RPMI7951 (cell line): Measurements from ENCODE around the gene SMOC1. TPM values are rescaled to one million over a fixed set of nuclear protein-coding genes. Genes with fewer than 3 reads are reported as not detected.
"Not testable (repeated sequence)": the region's sequence is repeated elsewhere in the genome, so short reads cannot be mapped to it uniquely, and the experiment has no call there.

Experiments used
- DNase-seq: peaks from one replicate; pipeline ENCODE4 v3.0.0-alpha.2; 2012; ENCODE audit warnings: low read depth
- total RNA-seq: library from RNA; depleted of rRNA; stranded (reverse); fragments of >200 nt; shearing (Covaris generic); gene quantifications from 2 replicates; pipeline ENCODE4 v1.2.3, GENCODE V29; 2014

Gene SMOC1
- total RNA-seq, 1 experiment from 2014 or later = not detected

DNA sequence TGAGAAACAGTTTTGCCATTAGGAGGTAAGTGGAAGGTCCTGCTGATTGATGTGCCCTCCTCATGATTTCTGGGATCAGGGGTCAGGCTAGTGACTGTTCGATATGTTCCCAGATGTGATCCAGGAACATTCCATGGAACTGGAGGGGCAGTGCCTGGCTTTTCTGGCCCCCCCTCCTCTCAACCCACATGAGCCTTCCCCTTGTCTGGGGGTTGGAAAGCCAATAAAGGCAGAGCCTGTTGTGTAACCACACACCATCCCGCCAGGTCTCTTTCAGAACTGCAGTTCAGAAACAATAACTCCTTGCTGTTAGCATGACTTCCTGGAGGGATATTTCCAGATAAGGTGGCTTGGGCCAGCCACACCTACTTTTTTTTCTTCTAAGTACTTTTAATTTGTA, 17.8 kb downstream of the SMOC1 start:
- DNase-seq = no peak

GRCh38 chr14:69900603-69901002, 21.4 kb downstream of the SMOC1 start:
- DNase-seq = no peak

DNA sequence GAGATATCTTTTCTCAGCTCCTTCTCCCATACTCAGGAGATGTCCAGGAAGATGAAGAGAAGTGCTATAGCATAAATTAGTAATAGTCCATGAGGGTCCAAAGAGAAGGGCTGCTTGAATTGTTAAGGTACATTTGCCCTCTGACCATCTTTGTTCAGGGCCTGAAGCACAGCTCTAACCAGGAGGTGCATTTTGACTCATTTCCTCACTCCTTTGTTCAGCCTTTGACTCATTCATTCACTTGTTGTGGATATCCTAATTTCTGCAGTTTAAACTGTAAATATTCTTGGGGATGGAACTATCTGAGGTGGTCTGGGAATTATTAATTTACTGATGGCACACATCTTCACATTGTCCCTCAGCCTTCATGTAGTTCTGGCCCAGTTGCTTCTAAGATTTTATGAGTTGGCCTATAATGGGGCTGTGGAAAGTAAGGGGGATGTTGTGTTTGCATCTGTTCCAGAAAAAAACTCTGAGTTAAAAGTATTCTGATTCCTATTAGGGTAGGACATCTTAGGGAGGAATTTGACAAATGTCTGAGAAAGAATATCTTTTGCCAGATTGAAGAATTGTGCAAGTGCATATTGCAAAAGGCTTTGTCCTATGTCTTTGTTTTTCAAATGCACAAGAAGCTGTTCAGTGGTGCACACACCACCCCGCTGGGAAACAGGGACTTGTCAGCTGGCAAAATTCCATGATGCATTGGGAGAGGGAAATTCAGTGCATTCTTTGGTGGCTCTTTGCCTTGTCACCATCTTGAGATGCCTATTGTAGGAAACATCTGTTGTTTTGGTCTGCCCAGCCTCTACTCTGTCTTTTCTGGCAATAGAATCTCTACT, 22.1 kb downstream of the SMOC1 start:
- DNase-seq = no peak

GRCh38 chr14:69903046-69903445, 23.8 kb downstream of the SMOC1 start:
- not testable (repeated sequence) for DNase-seq

DNA sequence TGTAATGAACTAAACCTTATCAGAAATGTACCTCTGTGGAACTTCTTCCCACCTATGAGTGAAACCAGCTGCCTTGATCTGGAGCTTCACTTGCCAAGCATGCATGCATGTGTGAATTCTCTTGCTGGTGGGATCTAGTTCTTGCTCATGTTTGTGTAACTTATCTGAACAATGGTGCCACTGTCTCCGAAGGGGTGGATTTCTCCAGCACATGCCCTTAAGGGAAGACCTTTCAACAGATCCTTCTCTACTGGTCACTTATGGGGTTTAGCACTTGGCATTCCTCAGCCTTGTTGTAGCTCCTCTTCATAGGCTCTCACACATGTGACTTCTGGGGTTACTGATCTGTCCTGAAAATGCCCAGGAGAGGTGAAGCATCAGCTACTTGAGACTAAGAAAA, 25.0 kb downstream of the SMOC1 start:
- no peak for DNase-seq

DNA sequence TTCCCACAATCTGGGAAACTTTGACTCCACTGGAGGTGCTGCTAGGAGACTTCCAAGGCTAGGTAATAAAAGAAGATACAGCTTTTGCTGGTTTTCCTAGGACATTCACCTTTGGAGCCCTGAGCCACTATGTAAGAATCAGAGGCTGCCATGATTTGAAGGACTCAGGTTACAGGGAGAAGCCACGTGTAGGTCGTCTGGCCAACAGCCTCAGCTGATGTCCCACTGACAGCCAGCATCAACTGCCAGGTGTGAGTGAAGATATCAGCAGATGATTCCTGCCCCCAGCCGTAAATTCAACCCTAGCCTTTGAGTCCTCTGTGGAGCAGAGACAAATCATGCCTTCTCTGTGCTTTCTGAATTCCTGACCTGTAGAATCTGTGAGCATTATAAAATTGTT, 27.0 kb downstream of the SMOC1 start:
- no peak for DNase-seq

- no peak for DNase-seq
Measured at GRCh38 chr14:69909826-69910550, 30.8 kb downstream of the SMOC1 start.

DNA sequence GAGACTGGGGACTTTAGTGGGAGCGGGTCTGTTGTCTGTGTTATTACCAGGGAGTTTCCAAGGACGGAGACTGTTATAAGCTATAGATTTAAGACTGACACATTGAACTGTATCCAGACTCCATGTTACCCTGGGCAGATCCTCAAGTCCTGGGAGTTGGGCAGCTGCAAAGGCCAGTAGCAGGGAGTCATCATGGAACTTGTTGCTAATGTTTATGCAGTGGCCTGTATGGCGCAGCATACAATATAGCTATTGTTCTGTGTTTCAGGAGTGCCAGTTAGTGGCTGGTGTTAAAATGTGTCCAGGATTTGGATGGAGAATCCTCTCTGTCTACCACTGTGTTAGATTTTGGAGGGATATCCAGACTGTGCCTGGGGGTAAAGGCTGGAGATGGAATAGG, 31.7 kb downstream of the SMOC1 start:
- DNase-seq = no peak

DNA sequence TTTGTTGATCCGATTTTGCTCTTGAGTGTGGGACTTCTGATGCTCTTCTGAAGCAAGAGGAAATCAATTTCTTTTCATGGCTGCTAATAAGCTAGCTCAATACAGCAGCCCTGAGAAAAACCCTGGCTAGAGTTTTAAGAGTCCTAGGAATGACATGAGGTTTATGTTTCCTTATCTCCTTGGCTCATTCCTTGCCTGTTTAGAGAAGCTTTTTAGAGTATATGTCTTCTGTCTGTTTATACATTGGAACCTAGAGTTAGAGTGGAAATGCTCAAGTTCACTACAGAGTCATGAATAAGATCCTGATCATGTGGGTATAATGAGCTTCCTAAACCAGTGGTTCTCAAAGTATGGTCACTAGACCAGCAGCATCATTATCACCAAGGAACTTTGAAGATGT, 34.5 kb downstream of the SMOC1 start:
- no peak for DNase-seq

- no peak for DNase-seq
Measured at GRCh38 chr14:69916396-69916795, 37.2 kb downstream of the SMOC1 start.

DNA sequence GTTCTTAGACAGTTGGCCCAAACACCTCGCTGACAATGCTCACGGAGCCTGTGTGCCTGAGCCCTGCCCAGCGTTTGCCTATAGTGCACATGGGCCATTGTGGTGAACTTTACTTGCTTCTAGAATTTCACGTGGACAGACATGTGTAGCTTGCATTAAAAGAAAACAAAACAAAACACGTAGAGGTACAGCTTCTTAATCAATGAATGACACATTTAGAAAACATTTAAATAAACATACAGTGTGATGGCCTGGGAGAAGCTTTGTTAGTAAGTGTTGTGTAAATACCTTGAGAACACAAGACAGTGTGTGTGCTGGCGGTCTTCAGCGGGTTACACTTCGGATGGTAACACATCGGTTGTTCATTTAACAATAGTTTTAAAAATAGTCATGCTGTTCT, 38.1 kb downstream of the SMOC1 start:
- DNase-seq = no peak

DNA sequence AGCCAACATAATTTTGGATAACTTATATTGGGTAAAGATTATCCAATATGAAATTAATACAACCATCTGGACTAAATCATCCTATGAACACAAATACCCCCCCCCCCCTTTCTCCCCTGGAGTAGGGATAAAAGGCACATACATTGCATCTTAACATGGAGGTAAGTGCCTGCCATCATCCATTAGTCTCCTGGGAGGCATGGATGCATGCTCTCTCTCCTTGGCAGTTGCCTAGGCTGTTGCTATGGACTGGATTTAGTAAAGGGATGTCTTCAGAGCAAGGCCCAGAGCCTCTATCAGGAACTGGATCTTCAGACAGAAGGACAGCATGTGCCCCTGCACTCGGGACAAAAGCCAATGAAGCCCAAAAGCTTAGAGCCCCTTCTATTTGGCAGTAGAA, 40.6 kb downstream of the SMOC1 start:
- no peak for DNase-seq

DNA sequence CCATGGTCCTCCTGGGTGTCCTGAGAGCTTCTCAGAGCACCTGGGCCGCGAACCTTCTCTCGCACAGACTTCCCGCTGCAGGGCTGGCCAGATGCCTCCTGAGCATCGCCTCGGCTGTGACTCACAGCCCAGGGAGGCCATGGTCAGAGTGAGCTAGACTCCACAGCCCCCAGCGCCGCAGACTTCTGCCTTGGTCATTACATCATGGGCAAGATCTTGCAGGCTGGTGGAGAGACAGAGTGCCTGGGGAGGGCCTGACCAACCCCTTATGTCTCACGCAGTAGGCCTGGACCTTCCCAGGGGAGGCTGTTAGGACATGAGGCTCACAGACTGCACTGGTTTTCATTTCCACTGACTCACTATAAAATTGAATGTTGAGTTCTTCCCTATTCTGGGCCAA, 41.8 kb downstream of the SMOC1 start:
- DNase-seq = peak; percentile 45

DNA sequence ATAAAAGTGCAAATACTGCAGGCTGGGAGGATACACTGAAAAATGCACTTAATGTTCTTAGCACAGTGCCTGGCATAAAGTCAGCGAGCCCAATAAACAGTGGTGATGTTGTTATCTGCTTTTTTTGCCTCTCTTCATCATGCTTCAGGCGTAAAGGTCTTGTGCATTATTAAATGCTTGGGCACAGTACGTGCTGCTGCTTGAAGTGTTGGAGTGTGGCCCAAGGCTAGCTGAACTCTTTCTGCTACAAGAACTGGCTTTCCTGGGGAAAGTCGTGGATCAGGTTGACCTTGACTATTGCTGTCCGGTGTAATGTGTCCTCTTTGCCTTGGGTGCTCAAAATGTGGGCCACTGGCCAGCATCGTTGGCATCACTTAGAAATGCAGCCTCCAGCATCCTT, 43.0 kb downstream of the SMOC1 start:
- no peak for DNase-seq

DNA sequence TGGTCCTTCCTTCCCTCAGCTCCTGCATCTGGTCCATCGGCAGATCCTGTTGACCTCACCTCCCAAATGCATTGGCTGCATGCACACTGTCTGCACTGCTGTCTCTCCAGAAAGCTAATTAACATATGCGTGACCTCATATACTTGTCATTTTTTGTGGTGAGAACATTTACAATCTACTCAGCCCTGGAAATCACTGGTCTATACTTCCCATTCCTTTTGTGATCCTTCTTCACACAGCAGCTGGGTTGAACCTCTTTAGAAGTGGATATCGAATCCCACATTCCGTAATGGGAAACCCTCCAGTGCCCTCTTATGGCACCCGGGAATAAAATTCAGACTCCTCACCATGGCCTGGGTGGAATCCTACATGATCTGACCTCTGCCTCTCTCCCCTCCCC, 45.0 kb downstream of the SMOC1 start:
- no peak for DNase-seq

DNA sequence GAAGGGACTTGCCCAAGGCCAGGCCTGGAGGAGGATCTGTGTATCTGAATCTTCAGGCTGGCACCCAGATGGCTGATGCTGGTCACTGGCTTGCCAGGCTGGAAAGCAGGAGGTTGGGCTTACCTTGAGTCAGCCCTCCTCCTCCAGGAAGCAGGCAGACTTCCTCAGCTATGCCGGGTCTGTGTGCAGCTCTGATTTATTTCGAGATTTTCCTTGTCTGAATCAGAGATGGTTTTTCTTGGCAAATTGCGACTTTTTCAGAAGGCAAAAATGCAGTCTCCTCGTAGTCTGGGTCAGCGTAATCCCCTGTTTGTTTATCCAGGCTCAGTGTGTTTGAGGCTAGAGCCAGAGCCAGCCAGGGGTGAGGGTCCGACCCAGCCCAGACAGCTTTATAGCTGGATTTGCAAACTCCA, 48.9 kb downstream of the SMOC1 start:
- DNase-seq = no peak

DNA sequence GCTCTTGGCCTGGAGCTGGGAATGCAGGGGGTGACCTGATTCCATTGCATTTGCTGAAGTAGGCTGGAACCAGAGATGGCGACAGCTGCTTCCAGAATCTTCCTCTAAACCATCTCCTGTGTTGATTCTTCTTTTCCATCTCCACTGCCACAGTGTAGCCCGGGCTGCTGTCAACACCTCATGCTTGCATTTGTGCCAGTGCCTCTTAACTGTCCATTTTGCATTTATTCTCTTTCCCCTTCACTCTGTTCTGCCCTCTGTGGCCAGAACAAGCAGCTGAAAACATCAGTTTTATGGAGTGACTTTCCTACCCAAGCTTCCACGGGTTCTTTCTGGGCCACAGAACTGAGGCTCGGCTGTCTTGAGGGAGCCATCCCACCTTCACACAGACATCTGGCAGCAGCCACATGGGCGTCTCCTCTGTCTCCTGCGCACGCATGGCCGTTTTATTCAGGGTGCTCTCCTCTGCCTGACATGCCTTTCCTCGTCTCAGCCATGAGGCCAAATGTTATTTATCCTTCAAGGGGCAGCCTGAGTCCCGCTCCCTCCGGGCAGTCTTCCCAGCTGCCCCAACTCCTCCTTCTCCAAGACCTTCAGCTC, 51.7 kb downstream of the SMOC1 start:
- no peak for DNase-seq

DNA sequence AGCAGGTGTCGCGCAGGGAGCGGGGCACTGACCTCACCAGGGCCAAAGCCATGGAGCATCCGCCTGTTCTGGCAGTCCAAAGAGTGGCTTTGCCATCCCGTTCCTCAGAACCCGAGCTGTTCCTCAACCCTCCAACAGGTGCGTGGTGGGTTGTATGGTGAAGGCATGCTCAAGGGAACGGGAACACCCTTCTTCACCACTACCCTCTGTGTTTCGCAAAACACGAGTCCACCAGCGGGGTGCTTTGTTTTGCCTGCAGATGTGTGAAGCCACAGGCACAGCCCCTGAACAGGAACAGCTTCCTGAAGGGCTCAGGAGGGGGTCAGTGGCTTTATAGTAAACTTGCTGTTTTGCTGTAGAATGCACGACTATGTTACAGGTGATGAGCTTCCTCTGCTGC, 52.7 kb downstream of the SMOC1 start:
- no peak for DNase-seq

- no peak for DNase-seq
Measured at GRCh38 chr14:69932391-69932790, 53.2 kb downstream of the SMOC1 start.

GRCh38 chr14:69933623-69934275, 54.5 kb downstream of the SMOC1 start:
- no peak for DNase-seq

DNA sequence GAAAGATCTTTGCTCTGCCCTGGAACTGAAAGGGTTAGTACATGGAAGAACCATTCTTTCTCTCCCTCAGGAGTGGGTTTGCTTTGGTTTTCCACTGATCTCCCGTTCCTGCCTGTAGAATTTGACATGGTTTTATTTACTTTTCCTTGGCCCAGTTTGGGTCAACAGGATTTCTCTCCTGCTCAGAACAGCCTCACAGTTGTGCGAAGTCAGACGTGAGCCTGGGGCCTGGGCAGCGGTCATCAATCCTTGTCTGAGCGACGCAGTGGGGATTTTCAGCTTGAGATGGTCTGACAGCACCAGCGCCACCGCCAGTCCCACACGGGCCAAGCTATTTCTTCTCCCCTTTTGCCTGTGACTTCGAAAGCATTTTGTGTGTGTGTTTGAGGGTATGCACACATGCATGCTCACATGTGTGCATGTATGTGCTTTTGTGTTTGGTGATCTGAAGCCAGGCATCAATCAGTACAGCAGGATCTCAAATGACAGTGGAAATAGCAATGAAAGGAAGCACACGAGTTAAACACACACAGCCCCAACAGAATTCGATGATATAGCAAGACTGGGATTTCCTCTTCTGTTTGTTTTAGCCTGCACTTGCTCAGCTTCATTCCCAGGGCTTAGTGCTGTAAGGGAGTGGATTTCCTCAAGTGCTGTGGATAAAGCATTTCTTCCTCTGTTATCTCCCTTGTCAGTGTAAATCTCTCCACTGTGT, 58.3 kb downstream of the SMOC1 start:
- no peak for DNase-seq

DNA sequence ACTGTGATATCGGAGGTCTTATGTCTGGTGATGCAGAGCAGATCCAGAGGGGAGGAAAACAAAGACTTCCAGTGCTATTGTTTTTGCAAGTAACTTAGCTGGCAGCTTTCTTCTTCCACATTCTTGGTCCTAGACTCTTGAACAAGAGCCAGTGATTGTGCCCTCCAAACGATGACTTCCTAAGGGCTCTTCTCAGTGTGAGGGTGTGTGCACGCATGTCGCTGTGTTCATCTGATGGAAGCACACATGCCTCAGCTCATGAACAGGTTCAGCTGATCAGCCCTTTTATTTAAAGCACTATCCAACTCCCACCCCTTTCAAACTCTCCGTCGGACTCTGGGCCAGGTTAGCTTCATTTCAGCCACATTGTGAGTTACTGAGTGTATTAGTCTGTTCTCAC, 59.5 kb downstream of the SMOC1 start:
- no peak for DNase-seq
